WTC11 (cell line): ENCODE measurements around the gene GPR151. TPM values are rescaled to one million over a fixed set of nuclear protein-coding genes. Genes with fewer than 3 reads are reported as not detected.

Source experiments
- ATAC-seq: fragments of 200-7000 bp; cut with Tn5 transposase; 2 replicates; pipeline ENCODE4 v1.10.0; 2021; ENCODE audit warnings: mild to moderate bottlenecking, moderate library complexity
- CTCF ChIA-PET: fragments of 300-600 bp; sonication (Branson Sonifier 250); formaldehyde crosslinking; loops from one replicate; lab custom pipeline; 2021; ENCODE audit warnings: antibody characterized with exemption; lab: Charles Lee
- POLR2A ChIA-PET: fragments of 350-600 bp; sonication (Branson Sonifier 250); formaldehyde crosslinking; loops from one replicate; lab custom pipeline; 2021; ENCODE audit warnings: antibody characterized with exemption; lab: Charles Lee
- DNase-seq: peaks from one replicate; pipeline ENCODE4 v3.0.0; 2021; ENCODE audit warnings: low spot score
- H3K27ac Mint-ChIP-seq: 2 replicates; pipeline ENCODE4 v1.8.0; 2021; ENCODE audit warnings: mixed read lengths
- H3K27me3 Mint-ChIP-seq: 2 replicates; pipeline ENCODE4 v1.8.0; 2021; ENCODE audit warnings: low read depth, mild to moderate bottlenecking, moderate library complexity, mixed read lengths
- H3K36me3 Mint-ChIP-seq: 2 replicates; pipeline ENCODE4 v1.8.0; 2021; ENCODE audit warnings: mixed read lengths
- H3K4me1 Mint-ChIP-seq: 2 replicates; pipeline ENCODE4 v1.8.0; 2022; ENCODE audit warnings: mixed read lengths
- H3K4me3 Mint-ChIP-seq: 2 replicates; pipeline ENCODE4 v1.8.0; 2021; ENCODE audit warnings: mild to moderate bottlenecking, moderate library complexity, mixed read lengths
- H3K9me3 Mint-ChIP-seq: 2 replicates; pipeline ENCODE4 v1.8.0; 2021; ENCODE audit warnings: mixed read lengths
- ATF1 ChIP-seq: sonication (generic); formaldehyde crosslinking; IDR thresholded peaks from 2 replicates; pipeline ENCODE4 v1.8.1; 2023; ENCODE audit warnings: mild to moderate bottlenecking, moderate library complexity, missing genetic modification reagents
- ATF3 ChIP-seq: sonication (generic); formaldehyde crosslinking; conservative IDR thresholded peaks from 2 replicates; pipeline ENCODE4 v1.8.1; 2022; ENCODE audit warnings: mild to moderate bottlenecking, missing genetic modification reagents
- CREB1 ChIP-seq: sonication (generic); formaldehyde crosslinking; IDR thresholded peaks from 2 replicates; pipeline ENCODE4 v1.8.0; 2023; ENCODE audit warnings: mild to moderate bottlenecking, missing genetic modification reagents
- E2F1 ChIP-seq: sonication (generic); formaldehyde crosslinking; IDR thresholded peaks from 2 replicates; pipeline ENCODE4 v1.8.0; 2022; ENCODE audit warnings: mild to moderate bottlenecking, missing genetic modification reagents
- ETV6 ChIP-seq: sonication (generic); formaldehyde crosslinking; IDR thresholded peaks from 2 replicates; pipeline ENCODE4 v1.8.1; 2022; ENCODE audit warnings: mild to moderate bottlenecking, missing genetic modification reagents
- FOXJ3 ChIP-seq: sonication (generic); formaldehyde crosslinking; IDR thresholded peaks from 2 replicates; pipeline ENCODE4 v1.9.0; 2021; ENCODE audit warnings: missing genetic modification reagents, mild to moderate bottlenecking, borderline replicate concordance
- IRF2 ChIP-seq: sonication (generic); formaldehyde crosslinking; IDR thresholded peaks from 2 replicates; pipeline ENCODE4 v1.8.0; 2022; ENCODE audit warnings: low read depth, missing genetic modification reagents, borderline replicate concordance
- JAZF1 ChIP-seq: fragments of 250-450 bp; sonication (Bioruptor Pico); IDR thresholded peaks from 2 replicates; pipeline ENCODE4 v1.9.0; 2021; ENCODE audit warnings: moderate library complexity, mild to moderate bottlenecking, inconsistent platforms
- NFYB ChIP-seq: sonication (generic); formaldehyde crosslinking; conservative IDR thresholded peaks from 2 replicates; pipeline ENCODE4 v1.8.0; 2022; ENCODE audit warnings: low read depth, missing genetic modification reagents
- SMAD3 ChIP-seq: sonication (generic); formaldehyde crosslinking; IDR thresholded peaks from 2 replicates; pipeline ENCODE4 v1.8.0; 2022; ENCODE audit warnings: missing genetic modification reagents, mild to moderate bottlenecking, borderline replicate concordance
- SOX15 ChIP-seq: fragments of 250-450 bp; sonication (Bioruptor Pico); IDR thresholded peaks from 2 replicates; pipeline ENCODE4 v1.9.0; 2021; ENCODE audit warnings: mild to moderate bottlenecking
- ZNF121 ChIP-seq: sonication (generic); formaldehyde crosslinking; IDR thresholded peaks from 2 replicates; pipeline ENCODE4 v1.8.0; 2023; ENCODE audit warnings: missing genetic modification reagents
- ZNF232 ChIP-seq: sonication (generic); formaldehyde crosslinking; IDR thresholded peaks from 2 replicates; pipeline ENCODE4 v1.8.0; 2022; ENCODE audit warnings: mild to moderate bottlenecking, missing genetic modification reagents
- ZNF263 ChIP-seq: sonication (generic); formaldehyde crosslinking; IDR thresholded peaks from 2 replicates; pipeline ENCODE4 v1.8.1; 2022; ENCODE audit warnings: low read depth, mild to moderate bottlenecking, moderate library complexity, missing genetic modification reagents
- ZNF281 ChIP-seq: sonication (generic); formaldehyde crosslinking; IDR thresholded peaks from 2 replicates; pipeline ENCODE4 v1.8.0; 2023; ENCODE audit warnings: mild to moderate bottlenecking, missing genetic modification reagents
- ZNF423 ChIP-seq: fragments of 250-450 bp; sonication (Bioruptor Pico); IDR thresholded peaks from 2 replicates; pipeline ENCODE4 v2.1.2; 2022; ENCODE audit warnings: mild to moderate bottlenecking, moderate library complexity
- ZNF425 ChIP-seq: fragments of 250-450 bp; sonication (Bioruptor Pico); conservative IDR thresholded peaks from 2 replicates; pipeline ENCODE4 v1.9.0; 2021; ENCODE audit warnings: mild to moderate bottlenecking
- ZNF671 ChIP-seq: fragments of 250-450 bp; sonication (Bioruptor Pico); IDR thresholded peaks from 2 replicates; pipeline ENCODE4 v1.8.0; 2021; ENCODE audit warnings: mild to moderate bottlenecking
- total RNA-seq: library from RNA; stranded (reverse); gene quantifications from 3 replicates; pipeline ENCODE4 v1.2.3, GENCODE V29; 2021
- TF ChIP-seq, protein P1 (sequence below): sonication (generic); formaldehyde crosslinking; IDR thresholded peaks from 2 replicates; pipeline ENCODE4 v1.8.1; 2023; ENCODE audit warnings: mild to moderate bottlenecking, missing genetic modification reagents, borderline replicate concordance
- TF ChIP-seq, protein P2 (sequence below): sonication (generic); formaldehyde crosslinking; IDR thresholded peaks from 2 replicates; pipeline ENCODE4 v1.8.1; 2023; ENCODE audit warnings: mild to moderate bottlenecking, missing genetic modification reagents

GPR151 gene
- total RNA-seq, 1 experiment from 2014 or later = not detected

GRCh38 chr5:146475190-146475780 is 40.7 kb downstream of the GPR151 start:
- H3K36me3 Mint-ChIP-seq = peaks cover 58% of the 10 kb centered on the region
- no peak overlapping the region for H3K27ac Mint-ChIP-seq
- no peaks in the 10 kb centered on the region for H3K4me1 Mint-ChIP-seq
- ChIA-PET POLR2A (no interaction called here), CTCF (no interaction called here)
- no peaks in the 10 kb centered on the region for H3K9me3 Mint-ChIP-seq
- ATAC-seq (no peak), DNase-seq (no peak)
- no peak overlapping the region for H3K4me3 Mint-ChIP-seq
- H3K27me3 Mint-ChIP-seq = no peaks in the 10 kb centered on the region
- TF ChIP-seq E2F1 (CRISPR knock-in tag) (no peak), ZNF263 (CRISPR knock-in tag) (no peak), ZNF423 (CRISPR knock-in tag) (no peak), ATF3 (CRISPR knock-in tag) (no peak), JAZF1 (CRISPR knock-in tag) (no peak), IRF2 (no peak), SMAD3 (no peak), NFYB (CRISPR knock-in tag) (no peak), ZNF281 (CRISPR knock-in tag) (no peak), ATF1 (CRISPR knock-in tag) (no peak), ZNF671 (CRISPR knock-in tag) (no peak), SOX15 (CRISPR knock-in tag) (no peak), ZNF425 (CRISPR knock-in tag) (no peak), FOXJ3 (CRISPR knock-in tag) (no peak), ZNF232 (CRISPR knock-in tag) (no peak), ETV6 (CRISPR knock-in tag) (no peak), CREB1 (no peak), ZNF121 (CRISPR knock-in tag) (no peak)
- TF ChIP-seq, protein P1, sequence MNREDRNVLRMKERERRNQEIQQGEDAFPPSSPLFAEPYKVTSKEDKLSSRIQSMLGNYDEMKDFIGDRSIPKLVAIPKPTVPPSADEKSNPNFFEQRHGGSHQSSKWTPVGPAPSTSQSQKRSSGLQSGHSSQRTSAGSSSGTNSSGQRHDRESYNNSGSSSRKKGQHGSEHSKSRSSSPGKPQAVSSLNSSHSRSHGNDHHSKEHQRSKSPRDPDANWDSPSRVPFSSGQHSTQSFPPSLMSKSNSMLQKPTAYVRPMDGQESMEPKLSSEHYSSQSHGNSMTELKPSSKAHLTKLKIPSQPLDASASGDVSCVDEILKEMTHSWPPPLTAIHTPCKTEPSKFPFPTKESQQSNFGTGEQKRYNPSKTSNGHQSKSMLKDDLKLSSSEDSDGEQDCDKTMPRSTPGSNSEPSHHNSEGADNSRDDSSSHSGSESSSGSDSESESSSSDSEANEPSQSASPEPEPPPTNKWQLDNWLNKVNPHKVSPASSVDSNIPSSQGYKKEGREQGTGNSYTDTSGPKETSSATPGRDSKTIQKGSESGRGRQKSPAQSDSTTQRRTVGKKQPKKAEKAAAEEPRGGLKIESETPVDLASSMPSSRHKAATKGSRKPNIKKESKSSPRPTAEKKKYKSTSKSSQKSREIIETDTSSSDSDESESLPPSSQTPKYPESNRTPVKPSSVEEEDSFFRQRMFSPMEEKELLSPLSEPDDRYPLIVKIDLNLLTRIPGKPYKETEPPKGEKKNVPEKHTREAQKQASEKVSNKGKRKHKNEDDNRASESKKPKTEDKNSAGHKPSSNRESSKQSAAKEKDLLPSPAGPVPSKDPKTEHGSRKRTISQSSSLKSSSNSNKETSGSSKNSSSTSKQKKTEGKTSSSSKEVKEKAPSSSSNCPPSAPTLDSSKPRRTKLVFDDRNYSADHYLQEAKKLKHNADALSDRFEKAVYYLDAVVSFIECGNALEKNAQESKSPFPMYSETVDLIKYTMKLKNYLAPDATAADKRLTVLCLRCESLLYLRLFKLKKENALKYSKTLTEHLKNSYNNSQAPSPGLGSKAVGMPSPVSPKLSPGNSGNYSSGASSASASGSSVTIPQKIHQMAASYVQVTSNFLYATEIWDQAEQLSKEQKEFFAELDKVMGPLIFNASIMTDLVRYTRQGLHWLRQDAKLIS (CRISPR knock-in tag) = no peak
- TF ChIP-seq, protein P2, sequence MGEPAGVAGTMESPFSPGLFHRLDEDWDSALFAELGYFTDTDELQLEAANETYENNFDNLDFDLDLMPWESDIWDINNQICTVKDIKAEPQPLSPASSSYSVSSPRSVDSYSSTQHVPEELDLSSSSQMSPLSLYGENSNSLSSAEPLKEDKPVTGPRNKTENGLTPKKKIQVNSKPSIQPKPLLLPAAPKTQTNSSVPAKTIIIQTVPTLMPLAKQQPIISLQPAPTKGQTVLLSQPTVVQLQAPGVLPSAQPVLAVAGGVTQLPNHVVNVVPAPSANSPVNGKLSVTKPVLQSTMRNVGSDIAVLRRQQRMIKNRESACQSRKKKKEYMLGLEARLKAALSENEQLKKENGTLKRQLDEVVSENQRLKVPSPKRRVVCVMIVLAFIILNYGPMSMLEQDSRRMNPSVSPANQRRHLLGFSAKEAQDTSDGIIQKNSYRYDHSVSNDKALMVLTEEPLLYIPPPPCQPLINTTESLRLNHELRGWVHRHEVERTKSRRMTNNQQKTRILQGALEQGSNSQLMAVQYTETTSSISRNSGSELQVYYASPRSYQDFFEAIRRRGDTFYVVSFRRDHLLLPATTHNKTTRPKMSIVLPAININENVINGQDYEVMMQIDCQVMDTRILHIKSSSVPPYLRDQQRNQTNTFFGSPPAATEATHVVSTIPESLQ = no peak
